ENCODE results near the gene PCAT7. TPM values are rescaled to one million over a fixed set of nuclear protein-coding genes. Genes with fewer than 3 reads are reported as not detected.
"Not testable (repeated sequence)": the region's sequence is repeated elsewhere in the genome, so short reads cannot be mapped to it uniquely, and the experiment has no call there.

The PCAT7 gene
- total RNA-seq, 1 experiment from 2014 or later, result 6.5 TPM

- TF ChIP-seq ZNF532 (CRISPR knock-in tag; IDR thresholded peaks at IDR 0.05; ENCODE audit: borderline replicate concordance) (no peak), ZNF232 (CRISPR knock-in tag; IDR thresholded peaks at IDR 0.05) (no peak), ERG (CRISPR knock-in tag; IDR thresholded peaks at IDR 0.05) (no peak), ZNF423 (CRISPR knock-in tag; IDR thresholded peaks at IDR 0.05) (no peak), STAT6 (CRISPR knock-in tag; conservative IDR thresholded peaks at IDR 0.05; ENCODE audit: low read depth) (no peak), CDX4 (CRISPR knock-in tag; IDR thresholded peaks at IDR 0.05; ENCODE audit: borderline replicate concordance) (no peak), SP1 (CRISPR knock-in tag; conservative IDR thresholded peaks at IDR 0.05) (no peak), OVOL2 (CRISPR knock-in tag; IDR thresholded peaks at IDR 0.05; ENCODE audit: borderline replicate concordance) (no peak), JUN (CRISPR knock-in tag; IDR thresholded peaks at IDR 0.05) (no peak), FOXP4 (CRISPR knock-in tag; IDR thresholded peaks at IDR 0.05) (no peak)
Observed at GRCh38 chr9:94588681-94589080, 33.8 kb downstream of the PCAT7 start (continued).

- DNase-seq (ENCODE audit: low spot score); H3K4me1 Mint-ChIP-seq; H3K4me3 Mint-ChIP-seq; H3K27ac Mint-ChIP-seq; H3K36me3 Mint-ChIP-seq; CTCF ChIA-PET; ATAC-seq; POLR2A ChIA-PET; H3K27me3 Mint-ChIP-seq (ENCODE audit: low read depth); H3K9me3 Mint-ChIP-seq: not testable (repeated sequence)
Observed at GRCh38 chr9:94591046-94591545, 36.2 kb downstream of the PCAT7 start.

GRCh38 chr9:94591876-94592275, 37.0 kb downstream of the PCAT7 start:
- H3K27me3 Mint-ChIP-seq (ENCODE audit: low read depth), result no peaks in the 10 kb centered on the region; the same call in 1 of the 2 replicates
- no peak overlapping the region for H3K4me3 Mint-ChIP-seq
- H3K36me3 Mint-ChIP-seq, result no peaks in the 10 kb centered on the region
- no peak overlapping the region for H3K27ac Mint-ChIP-seq
- POLR2A ChIA-PET, result no interaction called here
- no peak for DNase-seq (ENCODE audit: low spot score)
- H3K4me1 Mint-ChIP-seq, result no peaks in the 10 kb centered on the region
- no peak for ATAC-seq
- CTCF ChIA-PET, result no interaction called here
- 0 out of 2 replicates have a peak, but pooled peaks cover 2% of the 10 kb centered on the region for H3K9me3 Mint-ChIP-seq
- TF ChIP-seq ZNF138 (CRISPR knock-in tag; conservative IDR thresholded peaks at IDR 0.05), result no peak
- no peak for TF ChIP-seq MAX (CRISPR knock-in tag; IDR thresholded peaks at IDR 0.05)
- no peak for TF ChIP-seq ZSCAN18 (CRISPR knock-in tag; IDR thresholded peaks at IDR 0.05)
- no peak for TF ChIP-seq ATF3 (CRISPR knock-in tag; conservative IDR thresholded peaks at IDR 0.05)
- TF ChIP-seq ZNF416 (CRISPR knock-in tag; IDR thresholded peaks at IDR 0.05), result no peak
- no peak for TF ChIP-seq CREB1 (CRISPR knock-in tag; IDR thresholded peaks at IDR 0.05)

All from WTC11 (cell line).